Fibroblast of mammary gland (primary cell): ENCODE measurements around the gene MAZ.
"Not testable (repeated sequence)": the region's sequence is repeated elsewhere in the genome, so short reads cannot be mapped to it uniquely, and the experiment has no call there.

Experiments
- DNase-seq: peaks from one replicate; pipeline ENCODE4 v3.0.0-alpha.2; 2010; ENCODE audit warnings: low read depth
- H3K4me3 ChIP-seq: 2 replicates; pipeline ENCODE4 v1.5.1; 2011; ENCODE audit warnings: low read depth, mild to moderate bottlenecking, low read length, moderate library complexity; ENCODE audit not compliant: control insufficient read depth
- CTCF ChIP-seq: conservative IDR thresholded peaks from 2 replicates; pipeline ENCODE4 v1.5.1; 2011; ENCODE audit warnings: low read depth, low read length, inconsistent platforms; ENCODE audit not compliant: control insufficient read depth, insufficient read depth

Gene MAZ

DNA sequence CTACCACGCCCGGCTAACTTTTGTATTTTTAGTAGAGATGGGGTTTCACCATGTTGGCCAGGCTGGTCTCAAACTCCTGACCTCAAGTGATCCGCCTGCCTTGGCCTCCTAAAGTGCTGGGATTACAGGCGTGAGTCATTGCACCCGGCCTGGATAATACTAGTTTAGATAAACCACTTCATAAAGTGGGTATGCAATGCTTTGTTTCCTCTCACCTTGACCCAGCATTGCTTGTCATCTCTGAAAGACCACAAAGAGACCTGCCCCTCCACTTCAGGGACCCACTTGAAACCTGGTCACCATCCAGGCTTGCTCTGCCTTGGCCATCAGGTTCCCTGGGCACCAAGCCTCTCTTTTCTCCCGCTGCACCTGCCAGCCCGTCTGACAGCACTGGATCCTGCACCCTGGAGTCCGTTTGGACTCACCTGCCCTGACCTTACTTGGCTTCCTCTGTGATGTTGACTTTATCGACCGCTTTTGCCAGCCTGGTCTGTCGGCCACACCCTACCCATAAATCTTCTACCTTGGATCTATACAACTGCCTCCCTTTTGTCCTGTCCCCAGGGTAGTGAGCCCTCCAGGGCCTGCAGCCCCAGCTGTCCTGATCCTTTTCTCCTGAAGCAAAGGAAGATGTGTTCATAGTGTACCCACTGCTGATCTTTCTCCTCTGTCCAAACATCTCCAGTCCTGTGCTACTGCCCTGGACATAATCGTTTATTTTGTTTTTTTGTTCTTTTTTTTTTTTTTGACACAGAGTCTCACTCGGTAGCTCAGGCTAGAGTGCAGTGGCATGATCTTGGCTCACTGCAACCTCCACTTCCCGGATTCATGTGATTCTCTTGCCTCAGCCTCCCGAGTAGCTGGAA lies 40.9 kb upstream of the MAZ start:
- H3K4me3 ChIP-seq: no peak overlapping the region
- TF ChIP-seq CTCF: no peak
- no peak for DNase-seq

- no peak for TF ChIP-seq CTCF
- no peak overlapping the region for H3K4me3 ChIP-seq
- no peak for DNase-seq
Measured at GRCh38 chr16:29766571-29766970, 39.8 kb upstream of the MAZ start.

DNA sequence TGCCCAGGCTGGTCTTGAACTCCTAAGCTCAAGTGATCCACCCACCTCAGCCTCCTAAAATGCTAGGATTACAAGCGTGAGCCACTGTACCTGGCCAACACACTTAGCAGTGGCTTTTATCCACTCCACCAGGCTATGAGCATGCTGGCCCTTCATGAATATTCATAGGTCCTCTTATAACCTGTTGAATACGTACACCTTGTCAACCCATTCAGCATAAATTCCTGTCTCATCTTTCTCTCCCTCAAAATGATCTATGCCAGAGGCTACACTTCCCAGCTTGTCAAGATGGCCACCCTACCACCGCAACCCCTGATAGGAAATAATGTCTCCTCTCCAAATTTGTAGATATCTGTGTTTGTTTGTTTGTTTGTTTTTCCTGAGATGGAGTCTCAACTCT lies 39.3 kb upstream of the MAZ start:
- H3K4me3 ChIP-seq: no peak overlapping the region
- TF ChIP-seq CTCF: no peak
- DNase-seq: no peak

DNA sequence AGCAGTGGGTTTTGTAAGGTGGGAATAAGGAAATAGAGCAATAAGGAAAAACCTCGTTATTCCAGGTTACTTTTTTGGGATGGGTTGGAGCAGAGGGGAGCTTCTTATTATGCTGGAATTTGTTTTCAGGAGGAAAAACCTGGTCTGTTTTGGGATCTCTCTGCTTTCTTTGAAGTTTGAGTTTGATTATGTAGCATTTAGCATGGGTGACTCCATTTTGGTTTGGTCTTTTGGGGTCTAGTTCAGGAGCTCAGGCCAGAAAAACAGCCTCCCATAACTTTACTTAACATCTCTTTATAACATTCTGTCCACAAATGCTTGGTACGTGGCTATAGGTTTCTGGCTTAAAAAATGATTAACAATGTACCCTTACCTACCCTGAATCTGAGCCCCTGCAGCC lies 36.8 kb upstream of the MAZ start:
- no peak overlapping the region for H3K4me3 ChIP-seq
- no peak for TF ChIP-seq CTCF
- DNase-seq: no peak

DNA sequence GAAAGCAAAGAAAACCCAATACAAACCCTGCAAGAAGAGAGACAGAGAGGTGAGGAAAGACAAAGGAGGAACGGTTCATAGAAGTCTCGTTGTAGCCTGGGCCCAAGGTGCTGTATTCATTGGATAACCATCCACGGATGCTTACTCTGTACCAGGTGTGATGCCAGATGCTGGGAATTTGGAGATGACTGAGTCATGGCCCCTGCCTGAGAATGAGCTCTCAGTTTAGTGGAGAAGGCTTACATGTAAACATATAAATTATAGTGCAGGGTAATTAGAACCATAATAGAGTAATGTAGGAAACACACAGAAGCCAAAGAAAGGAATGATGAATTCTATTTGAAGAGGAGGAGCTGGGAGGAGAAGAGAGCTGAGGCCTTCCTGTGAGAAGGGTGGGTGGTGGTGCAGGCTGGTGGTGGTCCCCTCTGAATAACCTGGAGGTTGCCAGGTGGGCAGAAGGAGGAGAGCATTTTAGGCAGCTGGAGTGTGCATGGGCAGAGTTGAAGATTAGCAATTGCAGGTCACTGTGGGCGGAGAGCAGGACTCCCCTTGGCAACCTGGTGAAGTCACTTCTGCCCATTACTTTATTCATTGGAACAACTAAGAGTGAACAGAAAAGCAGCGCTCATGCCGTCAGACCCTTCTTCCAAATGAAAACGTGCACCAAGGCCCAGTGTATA lies 35.9 kb upstream of the MAZ start:
- no peak overlapping the region for H3K4me3 ChIP-seq
- no peak for TF ChIP-seq CTCF
- DNase-seq: no peak

DNA sequence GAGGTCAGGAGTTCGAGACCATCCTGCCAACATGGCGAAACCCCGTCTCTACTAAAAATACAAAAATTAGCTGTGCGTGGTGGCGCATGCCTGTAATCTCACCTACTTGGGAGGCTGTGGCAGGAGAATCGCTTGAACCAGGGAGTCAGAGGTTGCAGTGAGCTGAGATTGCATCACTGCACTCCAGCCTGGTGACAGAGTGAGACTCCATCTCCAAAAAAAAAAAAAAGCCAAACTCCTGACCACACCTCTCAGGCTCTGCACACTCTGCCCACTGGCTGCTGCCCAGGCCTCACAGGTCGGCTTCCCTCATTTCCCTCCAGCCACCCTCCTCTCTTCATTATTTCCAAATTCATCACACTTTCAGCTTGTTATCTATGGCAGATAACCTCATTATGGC lies 34.0 kb upstream of the MAZ start:
- not testable (repeated sequence) for H3K4me3 ChIP-seq, DNase-seq

DNA sequence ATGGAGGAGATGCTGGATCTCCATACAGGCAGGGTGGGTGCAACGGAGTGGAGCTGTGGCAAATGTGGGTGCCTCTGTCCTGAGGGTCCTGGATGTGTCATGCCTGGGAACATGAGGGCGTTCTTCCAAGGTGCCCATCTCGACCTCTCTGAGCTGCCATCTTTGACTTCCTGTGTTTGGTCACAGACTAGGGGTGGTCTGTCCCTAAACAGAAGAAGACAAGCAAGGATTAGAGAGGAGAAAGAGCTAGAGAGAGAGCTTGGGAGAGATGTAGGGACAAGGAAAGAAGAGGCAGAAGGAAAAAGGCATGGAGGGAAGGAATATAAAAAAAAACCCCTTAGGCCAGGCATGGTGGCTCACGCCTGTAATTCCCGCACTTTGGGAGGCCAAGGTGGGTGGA lies 31.6 kb upstream of the MAZ start:
- H3K4me3 ChIP-seq: no peak overlapping the region
- no peak for TF ChIP-seq CTCF
- no peak for DNase-seq
